IMR-90 (cell line): ENCODE data around the gene SV2A. TPM values are rescaled to one million over a fixed set of nuclear protein-coding genes. Genes with fewer than 3 reads are reported as not detected.
A peak's percentile ranks its signal among the peaks of the same experiment; 100 is the strongest.

Source experiments
- ATAC-seq: fragments of 200-7000 bp; cut with Tn5 transposase; 2 replicates; pipeline ENCODE4 v1.9.1; 2020; ENCODE audit warnings: low read depth, mild to moderate bottlenecking, moderate library complexity
- BruUV-seq: library from RNA; stranded (reverse); fragments of 400-500 nt; replicated peaks from 2 replicates; lab custom pipeline; 2021; lab: Mats Ljungman, UMichigan
- CTCF ChIA-PET: fragments of 300-600 bp; formaldehyde crosslinking; extraction: SDS; loops from one replicate; lab custom pipeline; 2021; ENCODE audit warnings: antibody characterized with exemption; lab: Yijun Ruan, JAX
- POLR2A ChIA-PET: fragments of 300-600 bp; sonication (Branson Sonifier 250); formaldehyde crosslinking; loops from one replicate; lab custom pipeline; 2022; ENCODE audit warnings: antibody characterized with exemption; ENCODE audit not compliant: unreplicated experiment; lab: Charles Lee
- DNase-seq: peaks from one replicate; pipeline ENCODE4 v3.0.0; 2013
- H2AFZ ChIP-seq: replicated peaks from 2 replicates; pipeline ENCODE3; 2013; ENCODE audit warnings: low read length, mild to moderate bottlenecking; ENCODE audit not compliant: poor library complexity
- H2AK5ac ChIP-seq: 2 replicates; pipeline ENCODE4 v1.6.1; 2013; ENCODE audit warnings: low read depth, low read length, inconsistent platforms
- H2AK9ac ChIP-seq: replicated peaks from 2 replicates; pipeline ENCODE3; 2013; ENCODE audit warnings: mild to moderate bottlenecking, low read depth, low read length, moderate library complexity; ENCODE audit not compliant: poor library complexity
- H2BK120ac ChIP-seq: 2 replicates; pipeline ENCODE4 v1.6.1; 2013; ENCODE audit warnings: low read depth, low read length, inconsistent platforms
- H2BK15ac ChIP-seq: 3 replicates; pipeline ENCODE4 v1.6.1; 2013; ENCODE audit warnings: low read depth, low read length, inconsistent platforms
- H2BK20ac ChIP-seq: 2 replicates; pipeline ENCODE4 v1.6.1; 2013; ENCODE audit warnings: low read depth, mild to moderate bottlenecking, inconsistent platforms, low read length, moderate library complexity
- H2BK5ac ChIP-seq: 2 replicates; pipeline ENCODE4 v1.6.1; 2013; ENCODE audit warnings: mild to moderate bottlenecking, low read depth, low read length, inconsistent platforms; ENCODE audit not compliant: poor library complexity, severe bottlenecking
- H3K14ac ChIP-seq: replicated peaks from 2 replicates; pipeline ENCODE4 v1.6.1; 2013; ENCODE audit warnings: low read depth, low read length, inconsistent platforms
- H3K18ac ChIP-seq: 2 replicates; pipeline ENCODE4 v1.6.1; 2013; ENCODE audit warnings: low read depth, low read length, control low read depth
- H3K23ac ChIP-seq: 2 replicates; pipeline ENCODE4 v1.6.1; 2013; ENCODE audit warnings: low read depth, low read length, inconsistent platforms
- H3K27ac ChIP-seq: 2 replicates; pipeline ENCODE4 v1.5.1; 2013; ENCODE audit warnings: mild to moderate bottlenecking, control low read depth, low read length; ENCODE audit not compliant: insufficient read depth
- H3K27me3 ChIP-seq: 2 replicates; pipeline ENCODE4 v1.6.1; 2013; ENCODE audit warnings: low read length; ENCODE audit not compliant: control insufficient read depth, insufficient read depth
- H3K36me3 ChIP-seq: 2 replicates; pipeline ENCODE4 v1.6.1; 2013; ENCODE audit warnings: low read length, mixed read lengths; ENCODE audit not compliant: control insufficient read depth, insufficient read depth
- H3K4ac ChIP-seq: 2 replicates; pipeline ENCODE4 v1.6.1; 2013; ENCODE audit warnings: low read depth, low read length, inconsistent platforms
- H3K4me1 ChIP-seq: 2 replicates; pipeline ENCODE4 v1.6.1; 2013; ENCODE audit warnings: low read length, mixed read lengths; ENCODE audit not compliant: control insufficient read depth, insufficient read depth
- H3K4me2 ChIP-seq: 2 replicates; pipeline ENCODE4 v1.6.1; 2013; ENCODE audit warnings: low read depth, mild to moderate bottlenecking, control low read depth, low read length, moderate library complexity
- H3K4me3 ChIP-seq: 2 replicates; pipeline ENCODE4 v1.5.1; 2013; ENCODE audit warnings: low read depth, mild to moderate bottlenecking, control low read depth, low read length, moderate library complexity; ENCODE audit not compliant: insufficient read depth
- H3K56ac ChIP-seq: 2 replicates; pipeline ENCODE4 v1.6.1; 2013; ENCODE audit warnings: low read length, inconsistent platforms; ENCODE audit not compliant: insufficient read depth; ENCODE audit errors: extremely low read depth
- H3K79me1 ChIP-seq, 2 experiments: 2 replicates each; pipeline ENCODE4 v1.6.1; 2013; ENCODE audit warnings: low read length in 2 of 2, inconsistent platforms in 1 of 2, low read depth in 1 of 2
- H3K9ac ChIP-seq: 2 replicates; pipeline ENCODE4 v1.6.1; 2013; ENCODE audit warnings: low read depth, low read length, control low read depth
- H3K9me1 ChIP-seq: 2 replicates; pipeline ENCODE4 v1.6.1; 2013; ENCODE audit warnings: low read length, inconsistent platforms; ENCODE audit not compliant: insufficient read depth
- H3K9me3 ChIP-seq: 2 replicates; pipeline ENCODE4 v1.6.1; 2013; ENCODE audit warnings: low read length; ENCODE audit not compliant: control insufficient read depth, insufficient read depth
- H4K20me1 ChIP-seq: 2 replicates; pipeline ENCODE4 v1.6.1; 2013; ENCODE audit warnings: low read length, inconsistent platforms; ENCODE audit not compliant: insufficient read depth
- H4K5ac ChIP-seq: 2 replicates; pipeline ENCODE4 v1.6.1; 2013; ENCODE audit warnings: mild to moderate bottlenecking, low read depth, low read length, control low read depth
- H4K8ac ChIP-seq, 2 experiments: 2 replicates each; pipeline ENCODE4 v1.6.1; 2013; ENCODE audit warnings: low read depth in 2 of 2, low read length in 2 of 2, control low read depth in 1 of 2, inconsistent platforms in 1 of 2
- H4K91ac ChIP-seq: 2 replicates; pipeline ENCODE4 v1.6.1; 2013; ENCODE audit warnings: low read depth, low read length, inconsistent platforms; ENCODE audit not compliant: insufficient read depth
- BHLHE40 ChIP-seq: fragments of 150-350 bp; IDR thresholded peaks from 2 replicates; pipeline ENCODE4 v1.6.1; 2016; ENCODE audit warnings: mild to moderate bottlenecking, low read depth, low read length
- CEBPB ChIP-seq: IDR thresholded peaks from 2 replicates; pipeline ENCODE4 v1.6.1; 2012; ENCODE audit warnings: low read depth, low read length, improper control_type of control experiment
- CHD1 ChIP-seq: IDR thresholded peaks from 2 replicates; pipeline ENCODE4 v1.6.1; 2012; ENCODE audit warnings: low read depth, low read length, improper control_type of control experiment
- FOS ChIP-seq: fragments of 150-350 bp; IDR thresholded peaks from 2 replicates; pipeline ENCODE4 v1.6.1; 2016; ENCODE audit warnings: low read depth, low read length
- MAFK ChIP-seq: IDR thresholded peaks from 2 replicates; pipeline ENCODE4 v1.6.1; 2012; ENCODE audit warnings: low read depth, low read length, improper control_type of control experiment
- MAZ ChIP-seq: IDR thresholded peaks from 2 replicates; pipeline ENCODE4 v1.6.1; 2012; ENCODE audit warnings: low read depth, mild to moderate bottlenecking, low read length, improper control_type of control experiment, moderate library complexity, borderline replicate concordance
- MXI1 ChIP-seq: IDR thresholded peaks from 2 replicates; pipeline ENCODE4 v1.6.1; 2012; ENCODE audit warnings: low read depth, mild to moderate bottlenecking, low read length, moderate library complexity, borderline replicate concordance
- NFE2L2 ChIP-seq: fragments of 150-350 bp; IDR thresholded peaks from 2 replicates; pipeline ENCODE4 v1.6.1; 2016; ENCODE audit warnings: low read depth, mild to moderate bottlenecking, low read length
- POLR2A ChIP-seq: IDR thresholded peaks from 2 replicates; pipeline ENCODE4 v1.6.1; 2012; ENCODE audit warnings: mild to moderate bottlenecking, low read depth, low read length
- RAD21 ChIP-seq: IDR thresholded peaks from 2 replicates; pipeline ENCODE4 v1.6.1; 2012; ENCODE audit warnings: low read length, improper control_type of control experiment
- RCOR1 ChIP-seq: IDR thresholded peaks from 2 replicates; pipeline ENCODE4 v1.6.1; 2012; ENCODE audit warnings: mild to moderate bottlenecking, low read length, improper control_type of control experiment; ENCODE audit not compliant: insufficient replicate concordance
- RFX5 ChIP-seq: IDR thresholded peaks from 2 replicates; pipeline ENCODE4 v1.8.0; 2012; ENCODE audit warnings: low read depth, mild to moderate bottlenecking, low read length, moderate library complexity
- SMC3 ChIP-seq: fragments of 150-350 bp; IDR thresholded peaks from 2 replicates; pipeline ENCODE4 v1.6.1; 2016; ENCODE audit warnings: low read depth, mild to moderate bottlenecking, antibody characterized with exemption, low read length, moderate library complexity
- USF2 ChIP-seq: fragments of 150-350 bp; IDR thresholded peaks from 2 replicates; pipeline ENCODE4 v1.6.1; 2017; ENCODE audit warnings: mild to moderate bottlenecking, antibody characterized with exemption, low read length, low read depth
- WGBS, 2 experiments: methylation state at CpG; one replicate each; pipeline versions ENCODE4 v1.1.5 to v1.1.7; 2013; ENCODE audit warnings: missing lambda C conversion rate in 2 of 2; ENCODE audit not compliant: insufficient read length in 1 of 2; ENCODE audit errors: extremely low coverage in 2 of 2; 5-methylcytosine and 5-hydroxymethylcytosine counted together
- dilution Hi-C: fragments of 300-500 bp; cut with HindIII; formaldehyde crosslinking; loops from one replicate; pipeline ENCODE4 v1.14.3; 2018; ENCODE audit warnings: low sequenced_read_pairs; ENCODE audit not compliant: unreplicated experiment
- in situ Hi-C: fragments of 300-500 bp; cut with MboI; formaldehyde crosslinking; loops from 3 replicates; pipeline ENCODE4 v1.14.3; 2019; ENCODE audit warnings: low sequenced_read_pairs, inconsistent platforms, mixed read lengths
- intact Hi-C: fragments of 100-400 bp; cut with micrococcal nuclease; formaldehyde crosslinking; loops from 2 replicates; pipeline ENCODE4 v1.10.0; 2022
- polyA plus RNA-seq, 3 experiments: library from polyadenylated mRNA; depleted of rRNA; stranded (reverse); fragments of >200 nt; gene quantifications; 2 replicates each; pipeline ENCODE4 v1.2.3, GENCODE V29; 2012; ENCODE audit warnings: low replicate concordance in 1 of 3
- total RNA-seq: library from RNA; depleted of rRNA; stranded (reverse); fragments of >200 nt; gene quantifications from 2 replicates; pipeline ENCODE4 v1.2.3, GENCODE V29; 2012
- TF ChIP-seq, protein P1 (sequence below): fragments of 150-350 bp; IDR thresholded peaks from 2 replicates; pipeline ENCODE4 v1.6.1; 2016; ENCODE audit warnings: low read depth, mild to moderate bottlenecking, low read length, moderate library complexity, borderline replicate concordance

The SV2A gene
- total and polyA plus RNA-seq, 2 of the 4 experiments (the other 2 are of a cell fraction), result 15.4 to 19.6 TPM

- H3K9ac ChIP-seq, result peak overlapping the region; percentile 84
- WGBS, 2 experiments, result 0% methylated on average over 22 of the region's 62 CpGs; no CpG with 5 or more reads in 1 of the 2 experiments
- peak; percentile 100 for DNase-seq
- peak overlapping the region; percentile 46; the same call in 1 of the 2 replicates for H3K14ac ChIP-seq
- H2AFZ ChIP-seq, result no peak overlapping the region
- H4K8ac ChIP-seq, result peak overlapping the region in 1 of 2 experiments; percentile 75; a peak in 2 of 4 replicates
- 0 out of 2 replicates have a peak overlapping the region, but pooled peaks have one; percentile 0 for H3K56ac ChIP-seq
- POLR2A ChIA-PET, result interaction anchor here (0.6 to 2.9 kb wide), 9 partner anchors 16 to 724 kb away, joined by 3 to 16 read pairs (median 5); no protein-coding TSS in a partner anchor
- H2AK9ac ChIP-seq, result no peak overlapping the region
- no peak overlapping the region for H2BK20ac ChIP-seq
- peaks cover 3% of the 10 kb centered on the region; the same call in 1 of the 2 replicates for H3K4me1 ChIP-seq
- BruUV-seq, result TSS peak; percentile 97
- H2BK5ac ChIP-seq, result peak overlapping the region; percentile 89
- no peak overlapping the region for H2BK120ac ChIP-seq
- peak overlapping the region; percentile 50 for H3K4me3 ChIP-seq
- H4K91ac ChIP-seq, result 0 out of 2 replicates have a peak overlapping the region, but pooled peaks have one; percentile 41
- H3K18ac ChIP-seq, result peak overlapping the region; percentile 44; the same call in 1 of the 2 replicates
- H3K9me3 ChIP-seq, result no peaks in the 10 kb centered on the region
- H4K20me1 ChIP-seq, result peaks cover 15% of the 10 kb centered on the region
- TF ChIP-seq NFE2L2 (0 out of 2 replicates have a peak, but pooled peaks have one; percentile 32), RAD21 (no peak), MAZ (peak; percentile 77; the same call in 1 of the 2 replicates), RFX5 (no peak), CEBPB (no peak), SMC3 (0 out of 2 replicates have a peak, but pooled peaks have one; percentile 10), FOS (no peak), POLR2A (peak; percentile 97), MXI1 (0 out of 2 replicates have a peak, but pooled peaks have one; percentile 15), MAFK (no peak), BHLHE40 (no peak), USF2 (no peak), CHD1 (peak; percentile 94; the same call in 1 of the 2 replicates), RCOR1 (peak; percentile 11)
- TF ChIP-seq, protein P1, sequence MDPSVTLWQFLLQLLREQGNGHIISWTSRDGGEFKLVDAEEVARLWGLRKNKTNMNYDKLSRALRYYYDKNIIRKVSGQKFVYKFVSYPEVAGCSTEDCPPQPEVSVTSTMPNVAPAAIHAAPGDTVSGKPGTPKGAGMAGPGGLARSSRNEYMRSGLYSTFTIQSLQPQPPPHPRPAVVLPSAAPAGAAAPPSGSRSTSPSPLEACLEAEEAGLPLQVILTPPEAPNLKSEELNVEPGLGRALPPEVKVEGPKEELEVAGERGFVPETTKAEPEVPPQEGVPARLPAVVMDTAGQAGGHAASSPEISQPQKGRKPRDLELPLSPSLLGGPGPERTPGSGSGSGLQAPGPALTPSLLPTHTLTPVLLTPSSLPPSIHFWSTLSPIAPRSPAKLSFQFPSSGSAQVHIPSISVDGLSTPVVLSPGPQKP, result no peak
- H2AK5ac ChIP-seq, result peak overlapping the region; percentile 75; the same call in 1 of the 2 replicates
- peak overlapping the region; percentile 91 for H3K27ac ChIP-seq
- H3K9me1 ChIP-seq, result no peaks in the 10 kb centered on the region
- H3K4ac ChIP-seq, result peak overlapping the region; percentile 69
- 0 out of 2 replicates have a peak overlapping the region, but pooled peaks have one; percentile 39 for H4K5ac ChIP-seq
- intact Hi-C loops (no loop called here), dilution Hi-C loops (no loop called here), in situ Hi-C loops (no loop called here)
- CTCF ChIA-PET, result interaction anchor here (1.3 kb wide), 1 partner anchor 164 kb away, joined by 4 read pairs; no protein-coding TSS in a partner anchor
- H3K36me3 ChIP-seq, result no peaks in the 10 kb centered on the region
- peaks cover 3 to 19% of the 10 kb centered on the region in 2 experiments for H3K79me1 ChIP-seq
- peak overlapping the region; percentile 84 for H3K4me2 ChIP-seq
- no peak overlapping the region for H3K23ac ChIP-seq
- ATAC-seq, result peak; percentile 76
- no peaks in the 10 kb centered on the region for H3K27me3 ChIP-seq
- no peak overlapping the region for H2BK15ac ChIP-seq
These were observed 31.0 kb downstream of the SV2A start for GRCh38 chr1:149886396-149887195.
